ENCODE measurements around the gene RDH12.

The RDH12 gene

GRCh38 chr14:67765192-67765834, 63.6 kb downstream of the RDH12 start:
- Histone ChIP-seq H3K27me3 (ENCODE audit: insufficient read depth, low read depth, severe bottlenecking) (no peaks in the 10 kb centered on the region), H3K36me3 (peaks cover 56% of the 10 kb centered on the region), H3K4me3 (ENCODE audit: low read depth, low read length) (no peak overlapping the region), H3K27ac (no peak overlapping the region), H3K9me3 (ENCODE audit: severe bottlenecking) (no peaks in the 10 kb centered on the region)
- TF ChIP-seq, protein P1, sequence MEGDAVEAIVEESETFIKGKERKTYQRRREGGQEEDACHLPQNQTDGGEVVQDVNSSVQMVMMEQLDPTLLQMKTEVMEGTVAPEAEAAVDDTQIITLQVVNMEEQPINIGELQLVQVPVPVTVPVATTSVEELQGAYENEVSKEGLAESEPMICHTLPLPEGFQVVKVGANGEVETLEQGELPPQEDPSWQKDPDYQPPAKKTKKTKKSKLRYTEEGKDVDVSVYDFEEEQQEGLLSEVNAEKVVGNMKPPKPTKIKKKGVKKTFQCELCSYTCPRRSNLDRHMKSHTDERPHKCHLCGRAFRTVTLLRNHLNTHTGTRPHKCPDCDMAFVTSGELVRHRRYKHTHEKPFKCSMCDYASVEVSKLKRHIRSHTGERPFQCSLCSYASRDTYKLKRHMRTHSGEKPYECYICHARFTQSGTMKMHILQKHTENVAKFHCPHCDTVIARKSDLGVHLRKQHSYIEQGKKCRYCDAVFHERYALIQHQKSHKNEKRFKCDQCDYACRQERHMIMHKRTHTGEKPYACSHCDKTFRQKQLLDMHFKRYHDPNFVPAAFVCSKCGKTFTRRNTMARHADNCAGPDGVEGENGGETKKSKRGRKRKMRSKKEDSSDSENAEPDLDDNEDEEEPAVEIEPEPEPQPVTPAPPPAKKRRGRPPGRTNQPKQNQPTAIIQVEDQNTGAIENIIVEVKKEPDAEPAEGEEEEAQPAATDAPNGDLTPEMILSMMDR (IDR thresholded peaks at IDR 0.05; ENCODE audit: low read depth, low read length) = no peak
- DNase-seq = no peak

- TF ChIP-seq, protein P1 (IDR thresholded peaks at IDR 0.05; ENCODE audit: low read depth, low read length) = peak; percentile 55
- peaks cover 53% of the 10 kb centered on the region for H3K36me3 ChIP-seq
- DNase-seq = peak; percentile 20
- H3K4me3 ChIP-seq (ENCODE audit: low read depth, low read length) = no peak overlapping the region
- no peaks in the 10 kb centered on the region for H3K27me3 ChIP-seq (ENCODE audit: insufficient read depth, low read depth, severe bottlenecking)
- no peak overlapping the region for H3K27ac ChIP-seq
- H3K9me3 ChIP-seq (ENCODE audit: severe bottlenecking) = no peaks in the 10 kb centered on the region
Observed at GRCh38 chr14:67766035-67766680, 64.5 kb downstream of the RDH12 start.

DNA sequence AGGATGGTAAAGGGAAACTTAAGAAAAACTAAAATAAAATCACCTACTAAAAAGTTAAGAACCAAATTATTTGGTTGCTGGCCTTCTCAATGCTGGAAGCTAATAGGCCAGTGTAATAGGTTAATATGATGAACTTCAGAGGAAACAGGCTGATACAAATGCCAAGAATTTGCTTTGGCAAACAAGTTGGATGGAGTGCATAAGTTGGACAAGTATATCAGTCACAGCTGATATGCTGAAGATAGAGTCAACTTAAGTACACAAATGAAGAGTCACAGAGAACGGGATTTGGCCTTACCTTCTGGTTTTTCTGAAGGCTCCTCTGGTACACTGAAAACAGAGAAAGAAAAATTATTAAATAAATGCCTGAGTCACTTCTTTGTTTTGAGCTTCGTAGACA, 66.5 kb downstream of the RDH12 start:
- TF ChIP-seq, protein P1 (IDR thresholded peaks at IDR 0.05; ENCODE audit: low read depth, low read length) = no peak
- Histone ChIP-seq H3K36me3 (peaks cover 57% of the 10 kb centered on the region), H3K27ac (no peak overlapping the region), H3K9me3 (ENCODE audit: severe bottlenecking) (no peaks in the 10 kb centered on the region), H3K4me3 (ENCODE audit: low read depth, low read length) (no peak overlapping the region), H3K27me3 (ENCODE audit: insufficient read depth, low read depth, severe bottlenecking) (no peaks in the 10 kb centered on the region)
- DNase-seq = no peak

- no peaks in the 10 kb centered on the region for H3K9me3 ChIP-seq (ENCODE audit: severe bottlenecking)
- DNase-seq = no peak
- TF ChIP-seq, protein P1 (IDR thresholded peaks at IDR 0.05; ENCODE audit: low read depth, low read length) = no peak
- no peaks in the 10 kb centered on the region for H3K27me3 ChIP-seq (ENCODE audit: insufficient read depth, low read depth, severe bottlenecking)
- H3K4me3 ChIP-seq (ENCODE audit: low read depth, low read length) = no peak overlapping the region
- no peak overlapping the region for H3K27ac ChIP-seq
- H3K36me3 ChIP-seq = peaks cover 73% of the 10 kb centered on the region
Observed at GRCh38 chr14:67773844-67774377, 72.2 kb downstream of the RDH12 start.

DNA sequence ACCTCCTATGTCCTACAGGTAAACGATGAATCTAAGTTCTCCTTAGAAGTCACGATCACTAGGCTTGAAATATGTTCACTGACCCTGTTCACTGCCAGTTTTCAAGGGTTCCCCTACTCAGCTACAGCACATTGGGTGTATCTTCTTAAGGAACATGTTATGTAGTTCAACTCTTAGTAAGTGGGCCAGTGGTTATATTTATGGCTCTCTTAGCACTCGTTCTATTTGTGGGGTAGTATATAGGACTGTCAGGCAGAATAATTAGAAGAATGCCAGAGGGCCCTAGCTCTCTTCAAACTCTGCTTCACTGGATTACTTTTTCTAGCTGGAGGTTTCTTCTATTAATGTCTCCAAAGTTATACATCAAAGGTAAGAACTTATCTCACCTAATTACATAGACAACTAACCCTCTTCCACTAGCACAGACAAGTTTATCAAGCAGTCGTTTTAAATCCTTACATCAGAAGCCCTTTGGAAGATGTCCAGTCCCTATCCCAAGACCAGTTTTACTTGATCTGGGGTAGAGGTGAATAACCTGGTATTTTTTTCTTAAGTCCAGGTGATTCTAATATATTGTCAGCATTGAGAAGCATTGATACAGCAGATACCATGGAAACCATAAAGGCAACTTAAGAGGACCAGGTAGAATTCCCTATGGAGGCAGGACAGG, 75.1 kb downstream of the RDH12 start:
- H3K27ac ChIP-seq = no peak overlapping the region
- H3K27me3 ChIP-seq (ENCODE audit: insufficient read depth, low read depth, severe bottlenecking) = no peaks in the 10 kb centered on the region
- H3K9me3 ChIP-seq (ENCODE audit: severe bottlenecking) = no peaks in the 10 kb centered on the region
- TF ChIP-seq, protein P1 (IDR thresholded peaks at IDR 0.05; ENCODE audit: low read depth, low read length) = no peak
- DNase-seq = no peak
- H3K4me3 ChIP-seq (ENCODE audit: low read depth, low read length) = no peak overlapping the region
- peaks cover 84% of the 10 kb centered on the region for H3K36me3 ChIP-seq
